H1 (cell line): ENCODE data around the gene MT1H. TPM values are rescaled to one million over a fixed set of nuclear protein-coding genes. Genes with fewer than 3 reads are reported as not detected.

Source experiments
- CTCF ChIA-PET: fragments of 300-600 bp; sonication (Branson Sonifier 250); formaldehyde crosslinking; loops from one replicate; lab custom pipeline; 2021; ENCODE audit not compliant: partially characterized antibody; lab: Charles Lee
- POLR2A ChIA-PET: fragments of 300-600 bp; sonication (Branson Sonifier 250); formaldehyde crosslinking; loops from one replicate; lab custom pipeline; 2021; ENCODE audit warnings: inconsistent platforms; ENCODE audit not compliant: partially characterized antibody; lab: Charles Lee
- DNase-seq, 2 experiments: peaks; one replicate each; pipeline versions ENCODE4 v3.0.0 to v3.0.0-alpha.2; 2010 to 2022; ENCODE audit warnings: low spot score in 2 of 2, low read depth in 1 of 2, mixed read lengths in 1 of 2
- FAIRE-seq: peaks from 2 replicates; lab custom pipeline; 2011; peaks lifted over from hg19 to GRCh38; lab: Jason Lieb, UNC
- H2AFZ ChIP-seq: 2 replicates; pipeline ENCODE4 v1.8.1; 2012; ENCODE audit warnings: low read length, inconsistent platforms
- H2AK5ac ChIP-seq: 2 replicates; pipeline ENCODE4 v1.6.1; 2013; ENCODE audit warnings: low read depth, low read length
- H2BK120ac ChIP-seq: replicated peaks from 2 replicates; pipeline ENCODE3; 2013; ENCODE audit warnings: low read depth, low read length, inconsistent platforms
- H2BK12ac ChIP-seq: 2 replicates; pipeline ENCODE4 v1.6.1; 2013; ENCODE audit warnings: low read depth, low read length
- H2BK15ac ChIP-seq: 2 replicates; pipeline ENCODE4 v1.6.1; 2013; ENCODE audit warnings: low read length
- H2BK20ac ChIP-seq: 2 replicates; pipeline ENCODE4 v1.6.1; 2013; ENCODE audit warnings: low read length
- H2BK5ac ChIP-seq: 2 replicates; pipeline ENCODE4 v1.6.1; 2013; ENCODE audit warnings: low read depth, low read length
- H3K14ac ChIP-seq: 2 replicates; pipeline ENCODE4 v1.6.1; 2013; ENCODE audit warnings: inconsistent platforms; ENCODE audit not compliant: insufficient read length
- H3K18ac ChIP-seq: 2 replicates; pipeline ENCODE4 v1.6.1; 2013; ENCODE audit warnings: low read length; ENCODE audit errors: extremely low read depth
- H3K23ac ChIP-seq: 2 replicates; pipeline ENCODE4 v1.6.1; 2013; ENCODE audit warnings: inconsistent platforms; ENCODE audit not compliant: insufficient read length
- H3K23me2 ChIP-seq: 2 replicates; pipeline ENCODE4 v1.6.1; 2013; ENCODE audit warnings: low read depth, low read length
- H3K27ac ChIP-seq: 2 replicates; pipeline ENCODE4 v1.6.1; 2011; ENCODE audit warnings: low read depth, low read length, inconsistent platforms
- H3K27me3 ChIP-seq, 4 experiments: replicated peaks in 1 of 4; 1 replicate in 1 of 4; 2 replicates in 3 of 4; pipeline versions ENCODE4 v1.6.1 to v1.8.1; 2011 to 2013; ENCODE audit warnings: low read length in 3 of 4, mild to moderate bottlenecking in 3 of 4, inconsistent platforms in 2 of 4, mixed read lengths in 2 of 4, moderate library complexity in 1 of 4; ENCODE audit not compliant: control insufficient read depth in 3 of 4, insufficient read depth in 3 of 4; ENCODE audit errors: extremely low read depth in 1 of 4
- H3K36me3 ChIP-seq, 4 experiments: 2 replicates each; pipeline versions ENCODE4 v1.6.1 to v1.8.1; 2011 to 2013; ENCODE audit warnings: mild to moderate bottlenecking in 4 of 4, low read length in 3 of 4, moderate library complexity in 2 of 4, control low read depth in 1 of 4, inconsistent platforms in 1 of 4; ENCODE audit not compliant: insufficient read depth in 4 of 4, control insufficient read depth in 2 of 4
- H3K4ac ChIP-seq: replicated peaks from 2 replicates; pipeline ENCODE3; 2013; ENCODE audit warnings: low read length, low read depth, mixed read lengths, inconsistent platforms; ENCODE audit not compliant: insufficient read length
- H3K4me1 ChIP-seq, 4 experiments: replicated peaks in 1 of 4; 1 replicate in 1 of 4; 2 replicates in 3 of 4; pipeline versions ENCODE4 v1.6.1 to v1.8.1; 2011 to 2013; ENCODE audit warnings: low read length in 3 of 4, inconsistent platforms in 2 of 4, mixed read lengths in 1 of 4; ENCODE audit not compliant: insufficient read depth in 4 of 4, control insufficient read depth in 3 of 4
- H3K4me2 ChIP-seq, 2 experiments: 2 replicates each; pipeline versions ENCODE4 v1.6.1 to v1.8.1; 2011 to 2013; ENCODE audit warnings: low read depth in 2 of 2, low read length in 2 of 2, control low read depth in 1 of 2, inconsistent platforms in 1 of 2, mild to moderate bottlenecking in 1 of 2; ENCODE audit not compliant: insufficient read depth in 1 of 2
- H3K4me3 ChIP-seq, 4 experiments: fragments of 200-600, 300-600 bp in 1 of 4; sonication (generic), shearing (Covaris generic), sonication (Bioruptor Twin) in 1 of 4; 2 replicates each; pipeline versions ENCODE4 v1.5.1 to v1.8.1; 2011 to 2016; ENCODE audit warnings: low read length in 4 of 4, low read depth in 3 of 4, control low read depth in 2 of 4, inconsistent platforms in 2 of 4, mild to moderate bottlenecking in 2 of 4, mixed read lengths in 1 of 4, moderate library complexity in 1 of 4; ENCODE audit not compliant: insufficient read depth in 2 of 4; ENCODE audit errors: extremely low read depth in 1 of 4
- H3K56ac ChIP-seq: replicated peaks from 2 replicates; pipeline ENCODE3; 2013; ENCODE audit warnings: low read depth, mild to moderate bottlenecking, mixed read lengths, low read length, inconsistent platforms; ENCODE audit not compliant: insufficient read length
- H3K79me1 ChIP-seq: 2 replicates; pipeline ENCODE4 v1.6.1; 2013; ENCODE audit warnings: low read depth, low read length, control low read depth
- H3K79me2 ChIP-seq, 2 experiments: 2 replicates each; pipeline versions ENCODE4 v1.6.1 to v1.8.1; 2012 to 2013; ENCODE audit warnings: low read length in 2 of 2, mild to moderate bottlenecking in 2 of 2, inconsistent platforms in 1 of 2; ENCODE audit not compliant: insufficient read depth in 2 of 2, control insufficient read depth in 1 of 2
- H3K9ac ChIP-seq, 4 experiments: replicated peaks in 1 of 4; 1 replicate in 1 of 4; 2 replicates in 3 of 4; pipeline versions ENCODE4 v1.6.1 to v1.8.1; 2011 to 2013; ENCODE audit warnings: low read depth in 3 of 4, low read length in 3 of 4, control low read depth in 2 of 4, mild to moderate bottlenecking in 2 of 4, moderate library complexity in 2 of 4, inconsistent platforms in 1 of 4; ENCODE audit errors: extremely low read depth in 1 of 4
- H3K9me3 ChIP-seq, 2 experiments: 2 replicates each; pipeline versions ENCODE4 v1.6.1 to v1.8.1; 2012 to 2013; ENCODE audit warnings: mild to moderate bottlenecking in 2 of 2, moderate library complexity in 2 of 2, control low read depth in 1 of 2, inconsistent platforms in 1 of 2, low read depth in 1 of 2, low read length in 1 of 2, mixed read lengths in 1 of 2; ENCODE audit not compliant: insufficient read depth in 2 of 2
- H4K20me1 ChIP-seq, 2 experiments: replicated peaks in 1 of 2; 2 replicates each; pipeline versions ENCODE3 to v1.8.1; 2011 to 2013; ENCODE audit warnings: inconsistent platforms in 2 of 2, low read length in 2 of 2, mild to moderate bottlenecking in 1 of 2; ENCODE audit not compliant: insufficient read depth in 2 of 2, control insufficient read depth in 1 of 2
- H4K5ac ChIP-seq: 2 replicates; pipeline ENCODE4 v1.6.1; 2013; ENCODE audit warnings: low read length, low read depth, mixed read lengths, inconsistent platforms; ENCODE audit not compliant: insufficient read length
- H4K8ac ChIP-seq: 2 replicates; pipeline ENCODE4 v1.8.0; 2013; ENCODE audit warnings: mild to moderate bottlenecking, moderate library complexity, low read length, inconsistent platforms; ENCODE audit not compliant: insufficient read depth; ENCODE audit errors: extremely low read depth
- H4K91ac ChIP-seq: replicated peaks from 2 replicates; pipeline ENCODE3; 2013; ENCODE audit warnings: low read length, mixed read lengths, inconsistent platforms; ENCODE audit not compliant: insufficient read length
- ATF2 ChIP-seq: IDR thresholded peaks from 2 replicates; pipeline ENCODE4 v1.6.1; 2012; ENCODE audit warnings: low read length, inconsistent platforms
- ATF3 ChIP-seq: IDR thresholded peaks from 2 replicates; pipeline ENCODE4 v1.6.1; 2011; ENCODE audit warnings: low read depth, mild to moderate bottlenecking, low read length; ENCODE audit not compliant: insufficient read depth
- BACH1 ChIP-seq: IDR thresholded peaks from 2 replicates; pipeline ENCODE4 v1.6.1; 2012; ENCODE audit warnings: low read length, improper control_type of control experiment
- GABPA ChIP-seq: IDR thresholded peaks from 2 replicates; pipeline ENCODE4 v1.6.1; 2011; ENCODE audit warnings: mild to moderate bottlenecking, low read length, moderate library complexity, borderline replicate concordance; ENCODE audit not compliant: insufficient read depth
- RFX5 ChIP-seq: IDR thresholded peaks from 2 replicates; pipeline ENCODE4 v1.6.1; 2011; ENCODE audit warnings: low read depth, low read length, improper control_type of control experiment, borderline replicate concordance
- RNF2 ChIP-seq: fragments of 200-900, 300-1000 bp; sonication (generic); IDR thresholded peaks from 2 replicates; pipeline ENCODE4 v1.7.1; 2016; ENCODE audit warnings: borderline replicate concordance, low read depth, mild to moderate bottlenecking, antibody characterized with exemption, low read length; ENCODE audit not compliant: poor library complexity, severe bottlenecking; ENCODE audit errors: missing control alignments
- SIX5 ChIP-seq: IDR thresholded peaks from 2 replicates; pipeline ENCODE4 v1.6.1; 2011; ENCODE audit warnings: mild to moderate bottlenecking, low read depth, low read length
- SP2 ChIP-seq: IDR thresholded peaks from 2 replicates; pipeline ENCODE4 v1.6.1; 2012; ENCODE audit warnings: mild to moderate bottlenecking, low read length, inconsistent platforms
- SRF ChIP-seq: IDR thresholded peaks from 2 replicates; pipeline ENCODE4 v1.6.1; 2011; ENCODE audit warnings: mild to moderate bottlenecking, low read depth, low read length, moderate library complexity
- TAF7 ChIP-seq: optimal IDR thresholded peaks from 2 replicates; pipeline ENCODE3; 2011; ENCODE audit warnings: low read depth, mild to moderate bottlenecking, inconsistent platforms, low read length, moderate library complexity, borderline replicate concordance
- TCF12 ChIP-seq: IDR thresholded peaks from 2 replicates; pipeline ENCODE4 v1.6.1; 2011; ENCODE audit warnings: low read depth, mild to moderate bottlenecking, low read length
- WGBS, 2 experiments: shearing (Covaris generic) in 1 of 2; methylation state at CpG; one replicate each; pipeline versions ENCODE4 v1.1.6 to v1.1.7; 2013 to 2015; ENCODE audit warnings: low lambda C conversion rate in 2 of 2, mixed read lengths in 2 of 2, inconsistent platforms in 1 of 2, low coverage in 1 of 2, missing lambda C conversion rate in 1 of 2; ENCODE audit not compliant: insufficient replicate concordance in 2 of 2, insufficient coverage in 1 of 2, insufficient read length in 1 of 2; ENCODE audit errors: extremely low coverage in 1 of 2, missing lambda C conversion rate in 1 of 2; 5-methylcytosine and 5-hydroxymethylcytosine counted together
- polyA plus RNA-seq, 7 experiments: library from polyadenylated mRNA; depleted of rRNA in 3 of 7; stranded (reverse) in 5 of 7; unstranded in 2 of 7; fragments of >200 nt in 5 of 7; fragments of 200-250 nt in 2 of 7; gene quantifications; 1 replicate in 5 of 7; 2 replicates in 1 of 7; 4 replicates in 1 of 7; pipeline versions ENCODE4 v1.2.1 to v1.2.3, GENCODE V29; 2011 to 2013; ENCODE audit warnings: missing spikeins in 2 of 7, mixed read lengths in 2 of 7
- total RNA-seq: library from RNA; stranded (reverse); fragmentation: NEBNext Ultra II Directional; extraction: Animal tissue kit (Norgen Biotek cat#: 25700); gene quantifications from 2 replicates; pipeline ENCODE4 v1.2.1, GENCODE V29; 2021

The MT1H gene
- total and polyA plus RNA-seq, 2 of the 8 experiments (the other 6 are each of a cell fraction or from before 2014, with no cell fraction given) = 11.9 to 95.7 TPM

- POLR2A ChIA-PET = interaction anchor here (0.6 to 13.9 kb wide), 10 partner anchors 10 to 63 kb away, joined by 3 to 205 read pairs (median 8); partner anchors contain the start of genes MT1B, MT1E, MT1F and MT1X
- CTCF ChIA-PET = interaction anchor here (0.5 to 4.6 kb wide), 8 partner anchors 8 to 885 kb away, joined by 3 to 29 read pairs (median 4); partner anchors contain the start of gene MT1E
- TF ChIP-seq ATF2 (no peak), GABPA (no peak), RNF2 (no peak), TCF12 (no peak), SIX5 (no peak), BACH1 (no peak), ATF3 (no peak), SRF (no peak), TAF7 (no peak), SP2 (no peak), RFX5 (no peak)
Measured at GRCh38 chr16:56670620-56670934, 963 bp downstream of the MT1H start.

More at GRCh38 chr16:56670620-56670934, 963 bp downstream of the MT1H start:
- Histone ChIP-seq H4K91ac (no peak overlapping the region), H3K4me3 (peak overlapping the region in 1 of 4 experiments; percentile 52; a peak in 2 of 8 replicates), H3K23ac (no peak overlapping the region), H3K9ac (no peak overlapping the region), H2BK5ac (no peak overlapping the region), H2BK12ac (no peak overlapping the region; the same call in 1 of the 2 replicates), H3K14ac (no peak overlapping the region), H4K8ac (no peak overlapping the region), H4K20me1 (peaks cover 2 to 9% of the 10 kb centered on the region in 2 experiments), H3K9me3 (no peaks in the 10 kb centered on the region), H3K27ac (no peak overlapping the region), H2BK120ac (no peak overlapping the region), H3K79me1 (no peaks in the 10 kb centered on the region), H2AFZ (no peak overlapping the region), H3K23me2 (peaks cover 10% of the 10 kb centered on the region; the same call in 1 of the 2 replicates), H2BK20ac (no peak overlapping the region; the same call in 1 of the 2 replicates), H3K18ac (no peak overlapping the region), H2BK15ac (no peak overlapping the region), H2AK5ac (no peak overlapping the region), H3K27me3 (peaks cover 60 to 83% (median 75%) of the 10 kb centered on the region in 4 experiments), H3K4me1 (peaks cover 3 to 22% (median 15%) of the 10 kb centered on the region in 4 experiments), H3K4ac (no peak overlapping the region), H4K5ac (no peak overlapping the region), H3K56ac (no peak overlapping the region), H3K79me2 (no peaks in the 10 kb centered on the region), H3K4me2 (peak overlapping the region; percentile 74 to 92; a peak in 3 of 4 replicates), H3K36me3 (no peaks in the 10 kb centered on the region)
- no peak for FAIRE-seq
- WGBS, 2 experiments = 18% methylated on average over 2 of the region's 2 CpGs; no CpG with 5 or more reads in 1 of the 2 experiments
- no peak for DNase-seq
